ENCODE data around the gene GET4.
"Not testable (repeated sequence)": the region's sequence is repeated elsewhere in the genome, so short reads cannot be mapped to it uniquely, and the experiment has no call there.

The GET4 gene

GRCh38 chr7:840001-840600 lies 36.3 kb upstream of the GET4 start:
- no peak for ATAC-seq
- Mint-ChIP-seq H3K9me3 (no peaks in the 10 kb centered on the region), H3K36me3 (ENCODE audit: low read depth) (peaks cover 29% of the 10 kb centered on the region)

GRCh38 chr7:841943-842342 lies 34.4 kb upstream of the GET4 start:
- Mint-ChIP-seq H3K4me3 (no peak overlapping the region), H3K27me3 (no peaks in the 10 kb centered on the region), H3K27ac (no peak overlapping the region), H3K36me3 (ENCODE audit: low read depth) (peaks cover 34% of the 10 kb centered on the region), H3K4me1 (no peaks in the 10 kb centered on the region), H3K9me3 (no peaks in the 10 kb centered on the region)
- no peak for ATAC-seq
- DNase-seq: no peak

More at GRCh38 chr7:840001-840600, 36.3 kb upstream of the GET4 start:
- no peak overlapping the region for H3K4me3 Mint-ChIP-seq
- DNase-seq: no peak
- no peak overlapping the region for H3K27ac Mint-ChIP-seq
- no peaks in the 10 kb centered on the region for H3K27me3 Mint-ChIP-seq
- peaks cover 12% of the 10 kb centered on the region for H3K4me1 Mint-ChIP-seq

- ATAC-seq (no peak), DNase-seq (no peak)
- no peak overlapping the region for H3K4me3 Mint-ChIP-seq
- H3K27ac Mint-ChIP-seq: no peak overlapping the region
- peaks cover 34% of the 10 kb centered on the region for H3K36me3 Mint-ChIP-seq (ENCODE audit: low read depth)
- H3K27me3 Mint-ChIP-seq: no peaks in the 10 kb centered on the region
- H3K4me1 Mint-ChIP-seq: no peaks in the 10 kb centered on the region
- no peaks in the 10 kb centered on the region for H3K9me3 Mint-ChIP-seq
Observed at GRCh38 chr7:842431-843031, 33.8 kb upstream of the GET4 start.

- no peak for ATAC-seq
- Mint-ChIP-seq H3K27ac (no peak overlapping the region), H3K27me3 (no peaks in the 10 kb centered on the region), H3K4me3 (no peak overlapping the region), H3K36me3 (ENCODE audit: low read depth) (peaks cover 36% of the 10 kb centered on the region), H3K4me1 (no peaks in the 10 kb centered on the region), H3K9me3 (no peaks in the 10 kb centered on the region)
- no peak for DNase-seq
Observed at GRCh38 chr7:843230-843629, 33.1 kb upstream of the GET4 start.

GRCh38 chr7:844043-844442 lies 32.3 kb upstream of the GET4 start:
- H3K27ac Mint-ChIP-seq: no peak overlapping the region
- no peaks in the 10 kb centered on the region for H3K27me3 Mint-ChIP-seq
- no peaks in the 10 kb centered on the region for H3K9me3 Mint-ChIP-seq
- ATAC-seq (no peak), DNase-seq (no peak)
- peaks cover 34% of the 10 kb centered on the region for H3K36me3 Mint-ChIP-seq (ENCODE audit: low read depth)
- H3K4me3 Mint-ChIP-seq: no peak overlapping the region
- no peaks in the 10 kb centered on the region for H3K4me1 Mint-ChIP-seq

GRCh38 chr7:844514-844913 lies 31.8 kb upstream of the GET4 start:
- no peak overlapping the region for H3K4me3 Mint-ChIP-seq

GRCh38 chr7:845091-845490 lies 31.3 kb upstream of the GET4 start:
- no peaks in the 10 kb centered on the region for H3K4me1 Mint-ChIP-seq
- no peak overlapping the region for H3K27ac Mint-ChIP-seq
- no peaks in the 10 kb centered on the region for H3K27me3 Mint-ChIP-seq
- no peak overlapping the region for H3K4me3 Mint-ChIP-seq
- peaks cover 42% of the 10 kb centered on the region for H3K36me3 Mint-ChIP-seq (ENCODE audit: low read depth)
- ATAC-seq (no peak), DNase-seq (no peak)
- no peaks in the 10 kb centered on the region for H3K9me3 Mint-ChIP-seq

More at GRCh38 chr7:844514-844913, 31.8 kb upstream of the GET4 start:
- Mint-ChIP-seq H3K27me3 (no peaks in the 10 kb centered on the region), H3K36me3 (ENCODE audit: low read depth) (peaks cover 37% of the 10 kb centered on the region), H3K4me1 (no peaks in the 10 kb centered on the region), H3K27ac (no peak overlapping the region), H3K9me3 (no peaks in the 10 kb centered on the region)
- ATAC-seq: no peak
- DNase-seq: no peak

- Mint-ChIP-seq H3K9me3 (no peaks in the 10 kb centered on the region), H3K4me3 (no peak overlapping the region), H3K27me3 (no peaks in the 10 kb centered on the region), H3K36me3 (ENCODE audit: low read depth) (peaks cover 42% of the 10 kb centered on the region), H3K4me1 (no peaks in the 10 kb centered on the region), H3K27ac (no peak overlapping the region)
- no peak for ATAC-seq
- no peak for DNase-seq
Observed at GRCh38 chr7:845731-846130, 30.6 kb upstream of the GET4 start.

GRCh38 chr7:846958-847650 lies 29.2 kb upstream of the GET4 start:
- not testable (repeated sequence) for H3K27ac Mint-ChIP-seq, H3K9me3 Mint-ChIP-seq, H3K4me3 Mint-ChIP-seq, DNase-seq, ATAC-seq, H3K4me1 Mint-ChIP-seq, H3K27me3 Mint-ChIP-seq
- peaks cover 44% of the 10 kb centered on the region for H3K36me3 Mint-ChIP-seq (ENCODE audit: low read depth)

GRCh38 chr7:847728-848127 lies 28.6 kb upstream of the GET4 start:
- not testable (repeated sequence) for ATAC-seq, DNase-seq, H3K9me3 Mint-ChIP-seq, H3K27me3 Mint-ChIP-seq, H3K4me3 Mint-ChIP-seq, H3K4me1 Mint-ChIP-seq, H3K27ac Mint-ChIP-seq
- peaks cover 45% of the 10 kb centered on the region for H3K36me3 Mint-ChIP-seq (ENCODE audit: low read depth)

- no peak for ATAC-seq
Observed at GRCh38 chr7:849145-849544, 27.2 kb upstream of the GET4 start.

GRCh38 chr7:849781-850180 lies 26.6 kb upstream of the GET4 start:
- Mint-ChIP-seq H3K4me1 (no peaks in the 10 kb centered on the region), H3K27me3 (no peaks in the 10 kb centered on the region), H3K36me3 (ENCODE audit: low read depth) (peaks cover 42% of the 10 kb centered on the region), H3K27ac (no peak overlapping the region), H3K4me3 (no peak overlapping the region), H3K9me3 (no peaks in the 10 kb centered on the region)
- no peak for DNase-seq
- ATAC-seq: no peak

More at GRCh38 chr7:849145-849544, 27.2 kb upstream of the GET4 start:
- Mint-ChIP-seq H3K4me1 (no peaks in the 10 kb centered on the region), H3K36me3 (ENCODE audit: low read depth) (peaks cover 39% of the 10 kb centered on the region), H3K27ac (no peak overlapping the region), H3K9me3 (no peaks in the 10 kb centered on the region), H3K27me3 (no peaks in the 10 kb centered on the region), H3K4me3 (no peak overlapping the region)
- no peak for DNase-seq

GRCh38 chr7:851204-851603 lies 25.1 kb upstream of the GET4 start:
- Mint-ChIP-seq H3K27ac (no peak overlapping the region), H3K4me3 (no peak overlapping the region), H3K9me3 (no peaks in the 10 kb centered on the region), H3K36me3 (ENCODE audit: low read depth) (peaks cover 36% of the 10 kb centered on the region), H3K27me3 (no peaks in the 10 kb centered on the region), H3K4me1 (no peaks in the 10 kb centered on the region)
- DNase-seq (no peak), ATAC-seq (no peak)

- Mint-ChIP-seq H3K27ac (no peak overlapping the region), H3K9me3 (no peaks in the 10 kb centered on the region), H3K36me3 (ENCODE audit: low read depth) (peaks cover 37% of the 10 kb centered on the region), H3K4me1 (no peaks in the 10 kb centered on the region), H3K4me3 (no peak overlapping the region), H3K27me3 (no peaks in the 10 kb centered on the region)
- ATAC-seq (no peak), DNase-seq (no peak)
Observed at GRCh38 chr7:853366-854117, 22.8 kb upstream of the GET4 start.

All from activated naive CD8-positive, alpha-beta T cell treated with anti-CD3 and anti-CD28 coated beads, Interleukin-2, amount 50 U/mL, for 24 hours (primary cell).